Common myeloid progenitor, CD34-positive (primary cell): ENCODE data around the gene STARD10.

ENCODE experiments used
- CTCF ChIA-PET: fragments of 350-600 bp; sonication (Branson Sonifier 250); formaldehyde crosslinking; loops from one replicate; lab custom pipeline; 2021; ENCODE audit warnings: antibody characterized with exemption; lab: Charles Lee
- POLR2A ChIA-PET: fragments of 350-600 bp; sonication (Branson Sonifier 250); formaldehyde crosslinking; loops from one replicate; lab custom pipeline; 2021; ENCODE audit warnings: antibody characterized with exemption; lab: Charles Lee
- DNase-seq, 3 donors: peaks; one replicate each; pipeline versions ENCODE4 v3.0.0 to v3.0.0-alpha.2; 2013
- H3K27ac ChIP-seq, 2 experiments: 1 replicate in 1 of 2; 2 replicates in 1 of 2; pipeline ENCODE4 v1.7.0; 2013; ENCODE audit warnings: inconsistent platforms in 2 of 2, low read length in 2 of 2, mild to moderate bottlenecking in 2 of 2, low read depth in 1 of 2, moderate library complexity in 1 of 2; ENCODE audit not compliant: severe bottlenecking in 2 of 2, insufficient read depth in 1 of 2, poor library complexity in 1 of 2
- H3K27me3 ChIP-seq, 5 experiments: replicated peaks in 2 of 5; 1 replicate in 3 of 5; 2 replicates in 2 of 5; pipeline versions ENCODE4 v1.6.1 to v1.7.0; 2013; ENCODE audit warnings: low read length in 4 of 5, mild to moderate bottlenecking in 2 of 5, moderate library complexity in 2 of 5, inconsistent platforms in 1 of 5; ENCODE audit not compliant: insufficient read depth in 5 of 5, control insufficient read depth in 4 of 5
- H3K36me3 ChIP-seq, 4 experiments: 1 replicate in 2 of 4; 2 replicates in 2 of 4; pipeline versions ENCODE4 v1.6.1 to v1.7.0; 2013; ENCODE audit warnings: low read length in 3 of 4, control low read depth in 1 of 4, mild to moderate bottlenecking in 1 of 4; ENCODE audit not compliant: control insufficient read depth in 4 of 4, insufficient read depth in 4 of 4
- H3K4me1 ChIP-seq, 4 experiments: 1 replicate in 3 of 4; 2 replicates in 1 of 4; pipeline versions ENCODE4 v1.6.1 to v1.7.1; 2013; ENCODE audit warnings: low read length in 3 of 4, mild to moderate bottlenecking in 3 of 4, control low read depth in 1 of 4, inconsistent platforms in 1 of 4, moderate library complexity in 1 of 4; ENCODE audit not compliant: control insufficient read depth in 4 of 4, insufficient read depth in 4 of 4; ENCODE audit errors: control extremely low read depth in 1 of 4
- H3K4me3 ChIP-seq, 7 experiments: 1 replicate in 4 of 7; 2 replicates in 3 of 7; pipeline versions ENCODE4 v1.5.1 to v1.7.0; 2013; ENCODE audit warnings: mild to moderate bottlenecking in 7 of 7, low read length in 6 of 7, moderate library complexity in 6 of 7, inconsistent platforms in 2 of 7, low read depth in 2 of 7, control low read depth in 1 of 7; ENCODE audit not compliant: insufficient read depth in 4 of 7, control insufficient read depth in 1 of 7; ENCODE audit errors: extremely low read depth in 1 of 7
- H3K9me3 ChIP-seq, 5 experiments: 1 replicate in 4 of 5; 2 replicates in 1 of 5; pipeline versions ENCODE4 v1.6.1 to v1.7.1; 2013; ENCODE audit warnings: low read length in 4 of 5, mild to moderate bottlenecking in 2 of 5, inconsistent platforms in 1 of 5, low read depth in 1 of 5, moderate library complexity in 1 of 5; ENCODE audit not compliant: control insufficient read depth in 4 of 5, insufficient read depth in 2 of 5; ENCODE audit errors: control extremely low read depth in 1 of 5
- WGBS: methylation state at CpG from one replicate; pipeline ENCODE4 v1.1.5; 2013; ENCODE audit not compliant: insufficient coverage; 5-methylcytosine and 5-hydroxymethylcytosine counted together

Gene STARD10

GRCh38 chr11:72721276-72721675, 72.6 kb downstream of the STARD10 start:
- peaks cover 0 to 65% (median 15%) of the 10 kb centered on the region in 4 experiments for H3K36me3 ChIP-seq
- 17% methylated on average over 2 of the region's 3 CpGs for WGBS
- no peaks in the 10 kb centered on the region for H3K27me3 ChIP-seq
- POLR2A ChIA-PET: no interaction called here
- no peaks in the 10 kb centered on the region for H3K9me3 ChIP-seq
- DNase-seq: no peak
- H3K4me3 ChIP-seq: peak overlapping the region; percentile 34 to 80 (median 74)
- CTCF ChIA-PET: interaction anchor here (1.1 to 11.1 kb wide), 3 partner anchors 8 to 98 kb away, joined by 3 to 108 read pairs (median 3); no protein-coding TSS in a partner anchor
- peak overlapping the region; percentile 73 to 88 for H3K27ac ChIP-seq
- H3K4me1 ChIP-seq: peaks cover 19 to 76% (median 62%) of the 10 kb centered on the region in 4 experiments

GRCh38 chr11:72720784-72721183, 73.1 kb downstream of the STARD10 start:
- CTCF ChIA-PET: interaction anchor here (0.8 to 11.1 kb wide), 6 partner anchors 8 to 98 kb away, joined by 3 to 108 read pairs (median 4); no protein-coding TSS in a partner anchor
- H3K27ac ChIP-seq: peak overlapping the region in 1 of 2 experiments; percentile 88
- 98% methylated on average over 4 of the region's 4 CpGs for WGBS
- no peaks in the 10 kb centered on the region for H3K9me3 ChIP-seq
- DNase-seq: no peak
- H3K36me3 ChIP-seq: peaks cover 0 to 62% (median 12%) of the 10 kb centered on the region in 4 experiments
- H3K4me1 ChIP-seq: peaks cover 19 to 75% (median 62%) of the 10 kb centered on the region in 4 experiments
- POLR2A ChIA-PET: no interaction called here
- H3K27me3 ChIP-seq: no peaks in the 10 kb centered on the region
- peak overlapping the region in 6 of 7 experiments; percentile 67 to 80 (median 76) for H3K4me3 ChIP-seq

DNA sequence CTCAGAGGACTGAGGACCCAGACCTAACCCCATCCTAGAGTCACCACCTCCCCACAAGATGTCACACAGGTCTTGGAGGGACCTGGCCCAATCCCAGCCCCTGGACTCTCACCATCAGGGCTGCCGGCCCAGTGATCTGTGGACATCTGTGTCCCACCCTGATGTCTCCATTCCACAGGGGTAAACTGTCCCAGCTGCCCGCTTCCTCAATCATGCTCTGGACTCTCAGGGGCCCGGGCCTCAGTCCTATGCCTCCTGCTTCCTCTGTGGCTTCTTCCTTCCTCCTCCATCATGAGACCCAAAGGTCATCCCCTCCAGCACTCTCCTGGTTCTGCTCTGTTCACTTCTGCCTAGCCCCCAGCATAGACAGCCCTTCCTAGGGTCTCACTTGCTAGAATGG, 73.8 kb downstream of the STARD10 start:
- ChIA-PET POLR2A (no interaction called here), CTCF (interaction anchor here (0.8 to 1.4 kb wide), 4 partner anchors 21 to 99 kb away, joined by 3 to 4 read pairs (median 4); no protein-coding TSS in a partner anchor)
- WGBS: 35% methylated on average over 3 of the region's 3 CpGs
- Histone ChIP-seq H3K4me1 (peaks cover 19 to 68% (median 58%) of the 10 kb centered on the region in 4 experiments), H3K36me3 (peaks cover 0 to 61% (median 12%) of the 10 kb centered on the region in 4 experiments), H3K27me3 (no peaks in the 10 kb centered on the region), H3K9me3 (no peaks in the 10 kb centered on the region), H3K27ac (peak overlapping the region; percentile 35 to 88), H3K4me3 (peak overlapping the region in 5 of 7 experiments; percentile 21 to 80 (median 73))
- no peak for DNase-seq

GRCh38 chr11:72719551-72719950, 74.3 kb downstream of the STARD10 start:
- peaks cover under 1 to 62% (median 14%) of the 10 kb centered on the region in 4 experiments for H3K36me3 ChIP-seq
- DNase-seq: no peak
- H3K9me3 ChIP-seq: no peaks in the 10 kb centered on the region
- POLR2A ChIA-PET: no interaction called here
- H3K4me1 ChIP-seq: peaks cover 19 to 64% (median 55%) of the 10 kb centered on the region in 4 experiments
- H3K4me3 ChIP-seq: peak overlapping the region in 3 of 7 experiments; percentile 21 to 80 (median 28)
- no peaks in the 10 kb centered on the region for H3K27me3 ChIP-seq
- CTCF ChIA-PET: interaction anchor here (1.3 to 2.6 kb wide), 2 partner anchors 9 to 129 kb away, joined by 3 to 5 read pairs; no protein-coding TSS in a partner anchor
- H3K27ac ChIP-seq: peak overlapping the region; percentile 35 to 88
- WGBS: 90% methylated on average over 2 of the region's 4 CpGs

DNA sequence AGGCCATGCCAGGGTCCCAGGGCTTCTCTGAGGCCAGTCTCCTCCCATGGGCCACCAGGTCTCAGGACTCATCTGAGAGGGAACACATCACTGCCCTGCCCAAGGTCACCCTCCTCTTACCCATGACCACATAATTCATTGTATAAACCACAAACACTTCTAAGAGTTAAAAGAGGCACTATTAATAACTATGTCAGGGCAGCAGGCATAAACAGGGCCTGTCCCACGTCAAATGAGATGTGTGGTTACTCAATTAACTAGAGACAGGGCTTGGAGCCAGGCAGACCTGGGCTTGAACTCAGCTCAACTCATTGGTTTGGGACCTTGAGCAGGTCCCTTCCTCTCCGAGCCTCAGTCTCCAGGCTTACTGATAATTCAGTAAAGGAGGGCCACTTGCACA, 74.7 kb downstream of the STARD10 start:
- POLR2A ChIA-PET: no interaction called here
- peak in 2 of 3 donors; percentile 31 to 35 for DNase-seq
- peaks cover 4 to 62% (median 16%) of the 10 kb centered on the region in 4 experiments for H3K36me3 ChIP-seq
- H3K4me3 ChIP-seq: peak overlapping the region in 1 of 7 experiments; percentile 80
- H3K9me3 ChIP-seq: no peaks in the 10 kb centered on the region
- peak overlapping the region in 1 of 2 experiments; percentile 88 for H3K27ac ChIP-seq
- WGBS: 27% methylated on average over 2 of the region's 2 CpGs
- CTCF ChIA-PET: interaction anchor here (1.3 to 2.6 kb wide), 2 partner anchors 9 to 129 kb away, joined by 3 to 5 read pairs; no protein-coding TSS in a partner anchor
- no peaks in the 10 kb centered on the region for H3K27me3 ChIP-seq
- H3K4me1 ChIP-seq: peaks cover 19 to 61% (median 55%) of the 10 kb centered on the region in 4 experiments

DNA sequence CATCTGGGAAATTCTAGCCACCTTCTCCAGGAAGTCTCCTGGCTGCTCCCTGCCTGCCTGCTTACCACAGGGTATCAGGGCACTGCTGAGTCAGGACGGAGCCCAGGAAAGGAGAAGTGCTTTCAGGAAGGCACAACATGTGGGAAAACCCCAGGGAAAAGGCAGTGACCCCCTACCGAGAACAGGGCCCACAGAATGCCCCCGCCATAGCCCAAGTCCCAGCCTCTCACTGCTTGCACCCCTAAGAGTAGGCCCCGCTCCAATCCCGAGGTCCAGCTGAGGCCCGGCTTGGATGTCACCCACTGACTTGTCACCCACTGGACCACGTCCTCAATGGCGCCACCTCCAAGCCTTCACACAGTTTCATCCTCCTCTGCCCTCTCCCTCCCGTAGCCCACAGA, 75.7 kb downstream of the STARD10 start:
- no peak for DNase-seq
- Histone ChIP-seq H3K4me3 (no peak overlapping the region), H3K27me3 (no peaks in the 10 kb centered on the region), H3K9me3 (no peaks in the 10 kb centered on the region), H3K27ac (no peak overlapping the region), H3K36me3 (peaks cover 4 to 57% (median 19%) of the 10 kb centered on the region in 4 experiments), H3K4me1 (peaks cover 16 to 53% (median 51%) of the 10 kb centered on the region in 4 experiments)
- WGBS: 80% methylated on average over 7 of the region's 9 CpGs
- POLR2A ChIA-PET: no interaction called here
- CTCF ChIA-PET: interaction anchor here (1.3 to 3.0 kb wide), 3 partner anchors 10 to 128 kb away, joined by 3 to 6 read pairs (median 5); no protein-coding TSS in a partner anchor
